ENCODE measurements around the gene RHBDD2.
A peak's percentile ranks its signal among the peaks of the same experiment; 100 is the strongest.

The RHBDD2 gene

DNA sequence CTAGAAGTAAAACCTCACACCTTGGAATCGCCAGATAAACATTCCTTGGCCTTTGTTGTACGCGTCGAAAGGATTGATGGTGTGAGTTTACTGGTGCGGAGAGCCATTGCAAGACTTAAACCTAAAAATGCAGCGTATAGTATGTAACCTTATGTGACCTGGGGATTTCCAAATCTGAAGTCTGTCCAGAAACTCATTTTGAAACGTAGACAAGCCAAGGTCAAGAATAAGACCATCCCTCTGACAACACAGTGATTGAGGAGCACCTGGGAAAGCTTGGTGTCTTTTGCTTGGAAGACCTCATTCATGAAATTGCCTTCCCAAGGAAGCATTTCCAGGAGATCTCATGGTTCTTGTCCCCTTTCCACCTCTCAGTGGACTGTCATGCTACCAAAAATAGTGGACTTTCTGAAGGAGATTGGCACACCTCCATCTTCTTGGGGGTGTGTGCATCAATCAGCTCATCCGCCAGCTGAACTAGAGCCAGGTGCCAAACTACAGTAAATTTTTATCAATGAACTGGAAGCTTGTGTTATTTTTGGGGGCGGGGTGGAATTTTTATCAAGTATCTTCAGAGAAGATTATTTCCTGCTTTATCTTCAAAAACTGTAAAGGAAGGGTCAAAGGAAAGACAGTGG is 44.3 kb downstream of the RHBDD2 start:
- TF ChIP-seq, protein P1, sequence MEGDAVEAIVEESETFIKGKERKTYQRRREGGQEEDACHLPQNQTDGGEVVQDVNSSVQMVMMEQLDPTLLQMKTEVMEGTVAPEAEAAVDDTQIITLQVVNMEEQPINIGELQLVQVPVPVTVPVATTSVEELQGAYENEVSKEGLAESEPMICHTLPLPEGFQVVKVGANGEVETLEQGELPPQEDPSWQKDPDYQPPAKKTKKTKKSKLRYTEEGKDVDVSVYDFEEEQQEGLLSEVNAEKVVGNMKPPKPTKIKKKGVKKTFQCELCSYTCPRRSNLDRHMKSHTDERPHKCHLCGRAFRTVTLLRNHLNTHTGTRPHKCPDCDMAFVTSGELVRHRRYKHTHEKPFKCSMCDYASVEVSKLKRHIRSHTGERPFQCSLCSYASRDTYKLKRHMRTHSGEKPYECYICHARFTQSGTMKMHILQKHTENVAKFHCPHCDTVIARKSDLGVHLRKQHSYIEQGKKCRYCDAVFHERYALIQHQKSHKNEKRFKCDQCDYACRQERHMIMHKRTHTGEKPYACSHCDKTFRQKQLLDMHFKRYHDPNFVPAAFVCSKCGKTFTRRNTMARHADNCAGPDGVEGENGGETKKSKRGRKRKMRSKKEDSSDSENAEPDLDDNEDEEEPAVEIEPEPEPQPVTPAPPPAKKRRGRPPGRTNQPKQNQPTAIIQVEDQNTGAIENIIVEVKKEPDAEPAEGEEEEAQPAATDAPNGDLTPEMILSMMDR (conservative IDR thresholded peaks at IDR 0.05), result no peak
- no peak for TF ChIP-seq ZFX (IDR thresholded peaks at IDR 0.05)
- H3K27ac ChIP-seq, result no peak overlapping the region

DNA sequence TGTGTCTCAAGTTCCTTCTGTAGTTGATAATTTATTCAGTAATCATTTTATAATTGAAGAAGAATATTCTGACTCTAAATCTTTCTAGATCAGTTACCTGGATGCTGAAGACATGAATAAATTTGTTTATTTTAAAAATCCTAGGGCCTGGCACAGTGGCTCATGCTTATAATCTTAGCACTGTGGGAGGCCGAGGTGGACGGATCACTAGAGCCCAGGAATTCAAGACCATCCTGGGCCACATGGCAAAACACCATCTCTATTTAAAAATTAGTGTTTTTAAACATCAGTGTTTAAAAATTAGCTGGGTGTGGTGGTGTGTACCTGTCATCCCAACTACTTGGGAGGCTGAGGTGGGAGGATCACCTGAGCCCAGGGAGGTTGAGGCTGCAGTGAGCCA is 45.4 kb downstream of the RHBDD2 start:
- TF ChIP-seq, protein P1 (conservative IDR thresholded peaks at IDR 0.05), result no peak
- no peak for TF ChIP-seq ZFX (IDR thresholded peaks at IDR 0.05)
- H3K27ac ChIP-seq, result no peak overlapping the region

DNA sequence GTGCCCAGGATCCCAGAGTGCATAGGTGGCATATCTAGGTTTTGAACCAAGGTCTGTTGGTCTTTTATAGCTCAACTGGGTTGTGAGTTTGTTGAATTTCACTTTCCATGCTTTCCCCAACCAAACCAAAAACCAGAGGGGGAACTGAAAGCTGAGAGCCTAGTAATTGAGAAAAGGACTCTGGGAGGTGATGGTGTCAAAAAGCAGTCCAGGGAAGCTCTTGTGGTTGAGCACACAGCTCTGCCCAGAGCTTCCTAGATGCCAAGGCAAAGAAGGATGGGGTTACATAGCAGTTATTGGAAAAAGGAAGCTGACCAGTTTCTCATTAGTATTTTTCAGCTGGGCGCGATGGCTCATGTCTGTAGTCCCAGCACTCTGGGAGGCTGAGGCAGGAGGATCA is 46.1 kb downstream of the RHBDD2 start:
- H3K27ac ChIP-seq, result no peak overlapping the region
- TF ChIP-seq ZFX (IDR thresholded peaks at IDR 0.05), result no peak
- TF ChIP-seq, protein P1 (conservative IDR thresholded peaks at IDR 0.05), result no peak

DNA sequence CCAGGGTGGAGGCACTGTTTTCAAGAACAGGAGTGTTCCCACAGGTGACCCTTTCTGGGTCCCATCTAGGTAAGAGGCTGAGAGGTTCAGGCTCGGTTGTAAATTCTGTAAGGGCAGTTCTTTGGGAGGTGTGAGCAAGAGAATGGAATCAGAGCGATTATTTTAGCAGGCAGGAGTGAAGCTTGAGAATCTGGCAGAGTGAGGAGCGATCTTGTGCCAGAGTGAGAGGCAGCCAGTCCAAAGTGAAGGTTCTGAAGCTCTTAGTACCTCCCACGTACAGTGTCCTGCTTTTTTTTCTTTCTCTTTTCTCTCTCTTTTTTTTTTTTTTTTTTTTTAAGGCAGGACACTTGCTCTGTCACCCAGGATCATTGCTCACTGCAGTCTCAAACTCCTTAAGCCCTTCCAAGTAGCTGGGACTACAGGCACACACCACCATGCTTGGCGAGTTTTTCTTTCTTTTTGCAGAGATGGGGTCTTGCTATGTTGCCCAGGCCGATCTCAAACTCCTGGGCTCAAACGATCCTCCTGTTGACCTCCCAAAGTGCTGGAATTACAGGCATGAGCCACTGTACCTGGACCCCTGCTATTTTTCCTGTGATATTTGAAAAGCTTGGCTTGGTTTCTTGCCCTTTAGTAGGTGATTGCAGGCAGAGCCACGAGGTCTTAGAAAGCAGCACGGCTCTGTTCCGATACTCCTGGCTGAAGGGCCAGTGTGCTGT is 47.0 kb downstream of the RHBDD2 start:
- TF ChIP-seq ZFX (IDR thresholded peaks at IDR 0.05), result no peak
- H3K27ac ChIP-seq, result no peak overlapping the region

DNA sequence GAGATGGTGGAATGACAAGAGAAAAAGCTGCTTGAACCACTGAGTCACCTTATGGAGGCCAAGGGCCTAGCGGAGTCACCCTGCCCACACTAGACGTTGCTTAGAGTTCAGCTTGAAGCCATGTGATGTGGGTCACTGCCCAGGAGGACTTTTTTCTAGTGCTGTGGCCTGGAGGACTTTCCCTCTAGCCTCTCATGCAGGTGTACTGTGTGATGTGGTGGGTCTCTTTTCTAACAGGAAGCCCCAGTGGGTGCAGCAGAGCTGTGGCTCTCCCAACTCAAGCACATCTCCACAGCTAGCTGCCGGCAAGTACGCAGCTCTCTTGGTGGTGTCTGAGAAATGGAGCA is 49.7 kb downstream of the RHBDD2 start:
- TF ChIP-seq, protein P1 (conservative IDR thresholded peaks at IDR 0.05), result no peak
- TF ChIP-seq ZFX (IDR thresholded peaks at IDR 0.05), result no peak
- H3K27ac ChIP-seq, result no peak overlapping the region

DNA sequence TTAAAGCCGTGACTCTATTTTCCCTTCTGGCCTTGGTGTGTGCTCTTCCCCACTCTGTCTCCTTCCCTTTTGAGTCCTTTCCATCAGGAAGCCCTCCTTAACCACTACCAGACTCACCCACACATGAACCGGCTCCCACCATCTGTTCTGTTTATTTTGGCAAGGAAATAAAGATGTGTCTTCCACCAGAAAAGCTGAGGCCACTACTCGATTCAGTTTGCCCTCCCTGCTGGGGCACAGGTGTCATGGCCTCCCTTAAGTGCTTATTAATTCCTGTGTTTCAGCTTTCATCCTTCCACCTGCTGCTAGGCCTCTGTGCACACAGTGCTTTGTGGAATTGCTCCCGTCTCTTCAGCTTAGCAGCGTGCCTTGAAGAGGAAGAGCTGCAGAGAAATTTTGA is 52.8 kb downstream of the RHBDD2 start:
- TF ChIP-seq, protein P1 (conservative IDR thresholded peaks at IDR 0.05), result no peak
- TF ChIP-seq ZFX (IDR thresholded peaks at IDR 0.05), result no peak
- no peak overlapping the region for H3K27ac ChIP-seq

DNA sequence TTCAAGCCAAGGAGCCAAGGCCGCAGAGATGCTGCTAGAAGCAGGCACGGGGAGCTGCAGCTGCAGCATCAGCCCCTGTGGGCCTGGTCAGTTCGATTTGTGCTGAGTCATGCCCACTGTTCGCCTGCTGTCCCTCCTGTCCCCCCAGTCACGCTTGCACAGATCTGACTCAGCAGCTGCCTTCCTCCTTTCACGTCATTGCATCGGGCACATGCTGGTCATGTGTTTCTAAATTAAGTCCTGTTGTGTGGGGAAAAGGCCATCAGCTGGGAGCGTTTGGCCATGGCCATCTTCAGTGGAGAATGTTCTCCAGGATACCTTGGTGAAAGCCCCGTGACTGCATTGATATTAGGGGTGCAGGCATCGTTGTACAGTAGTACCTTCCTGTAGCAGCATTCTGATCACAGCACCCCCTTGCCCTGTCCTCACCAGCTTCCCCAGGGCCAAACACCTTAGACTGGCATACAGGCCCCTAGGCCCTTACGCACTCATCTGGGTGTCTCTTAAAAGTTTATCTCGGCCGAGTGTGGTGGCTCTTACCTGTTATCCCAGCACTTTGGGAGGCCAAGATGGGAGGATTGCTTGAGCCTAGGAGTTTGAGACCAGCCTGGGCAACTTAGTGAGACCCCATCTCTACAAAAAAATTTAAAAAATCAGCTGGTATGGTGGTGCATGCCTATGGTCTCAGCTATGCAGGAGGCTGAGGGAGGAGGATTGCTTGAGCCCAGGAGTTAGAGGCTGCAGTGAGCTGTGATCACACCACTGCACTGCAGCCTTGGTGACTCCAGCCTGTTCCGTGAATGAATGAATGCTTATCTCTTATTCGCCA is 59.3 kb downstream of the RHBDD2 start:
- H3K27ac ChIP-seq, result peak overlapping the region; percentile 5; the same call in 1 of the 2 replicates
- no peak for TF ChIP-seq ZFX (IDR thresholded peaks at IDR 0.05)
- TF ChIP-seq, protein P1 (conservative IDR thresholded peaks at IDR 0.05), result no peak

Data from C4-2B (cell line).